Breast epithelium (tissue), 3 donors: ENCODE data around the gene BAIAP3.
"Not testable (repeated sequence)": the region's sequence is repeated elsewhere in the genome, so short reads cannot be mapped to it uniquely, and the experiment has no call there.

Experiments
- POLR2A ChIP-seq: fragments of 450-650 bp; IDR thresholded peaks from one replicate; pipeline ENCODE4 v1.6.1; 2016; ENCODE audit warnings: antibody characterized with exemption, mild to moderate bottlenecking, moderate library complexity
- POLR2AphosphoS5 ChIP-seq, 3 donors: sonication (generic); formaldehyde crosslinking; IDR thresholded peaks; one replicate each; pipeline ENCODE4 v1.6.1; 2017; ENCODE audit warnings: antibody characterized with exemption in 3 of 3
- TF ChIP-seq, protein P1 (sequence below), 3 donors: fragments of 450-650 bp; IDR thresholded peaks; one replicate each; pipeline ENCODE4 v1.5.1; 2016 to 2017; ENCODE audit warnings: antibody characterized with exemption in 3 of 3, mild to moderate bottlenecking in 3 of 3, moderate library complexity in 3 of 3

- not testable (repeated sequence) for TF ChIP-seq POLR2A; POLR2AphosphoS5 (IDR thresholded peaks at IDR 0.05)
- TF ChIP-seq, protein P1, sequence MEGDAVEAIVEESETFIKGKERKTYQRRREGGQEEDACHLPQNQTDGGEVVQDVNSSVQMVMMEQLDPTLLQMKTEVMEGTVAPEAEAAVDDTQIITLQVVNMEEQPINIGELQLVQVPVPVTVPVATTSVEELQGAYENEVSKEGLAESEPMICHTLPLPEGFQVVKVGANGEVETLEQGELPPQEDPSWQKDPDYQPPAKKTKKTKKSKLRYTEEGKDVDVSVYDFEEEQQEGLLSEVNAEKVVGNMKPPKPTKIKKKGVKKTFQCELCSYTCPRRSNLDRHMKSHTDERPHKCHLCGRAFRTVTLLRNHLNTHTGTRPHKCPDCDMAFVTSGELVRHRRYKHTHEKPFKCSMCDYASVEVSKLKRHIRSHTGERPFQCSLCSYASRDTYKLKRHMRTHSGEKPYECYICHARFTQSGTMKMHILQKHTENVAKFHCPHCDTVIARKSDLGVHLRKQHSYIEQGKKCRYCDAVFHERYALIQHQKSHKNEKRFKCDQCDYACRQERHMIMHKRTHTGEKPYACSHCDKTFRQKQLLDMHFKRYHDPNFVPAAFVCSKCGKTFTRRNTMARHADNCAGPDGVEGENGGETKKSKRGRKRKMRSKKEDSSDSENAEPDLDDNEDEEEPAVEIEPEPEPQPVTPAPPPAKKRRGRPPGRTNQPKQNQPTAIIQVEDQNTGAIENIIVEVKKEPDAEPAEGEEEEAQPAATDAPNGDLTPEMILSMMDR (IDR thresholded peaks at IDR 0.05), result not testable (repeated sequence)
These were observed 36.8 kb upstream of the BAIAP3 start for GRCh38 chr16:1296688-1297017.
